ENCODE results near the gene PEX5L. TPM values are rescaled to one million over a fixed set of nuclear protein-coding genes. Genes with fewer than 3 reads are reported as not detected.

Gene PEX5L
- total and polyA plus RNA-seq, 2 donors (not counting 1 experiment from before 2014, with no cell fraction given), result 0.52 to 5.9 TPM

GRCh38 chr3:179942553-179943075 lies 94.1 kb downstream of the PEX5L start:
- Histone ChIP-seq H3K4me2 (ENCODE audit: extremely low read depth, insufficient read depth, low read length) (peak overlapping the region; percentile 83), H3K27me3 (ENCODE audit: control insufficient read depth, insufficient read depth, low read length) (no peaks in the 10 kb centered on the region), H3K79me2 (ENCODE audit: control insufficient read depth, insufficient read depth, low read length) (no peaks in the 10 kb centered on the region), H3K9ac (ENCODE audit: insufficient read depth, low read length) (no peak overlapping the region), H3K27ac (ENCODE audit: insufficient read depth, low read length) (no peak overlapping the region), H3K9me3 (ENCODE audit: control insufficient read depth, insufficient read depth, low read depth, low read length) (no peaks in the 10 kb centered on the region), H4K20me1 (ENCODE audit: control insufficient read depth, extremely low read depth, insufficient read depth, low read length) (no peaks in the 10 kb centered on the region), H3K4me3 (replicated peaks in 1 of 4; ENCODE audit: control extremely low read depth in 1 of 4, insufficient read depth in 1 of 4, low read depth in 3 of 4, low read length in 4 of 4) (peak overlapping the region in 3 of 4 experiments; percentile 32 to 60 (median 37)), H3K4me1 (ENCODE audit: control insufficient read depth, extremely low read depth, insufficient read depth, low read length) (no peaks in the 10 kb centered on the region), H3K36me3 (ENCODE audit: control insufficient read depth, insufficient read depth, low read length) (no peaks in the 10 kb centered on the region), H2AFZ (ENCODE audit: low read length) (peak overlapping the region; percentile 83)
- TF ChIP-seq CTCF (conservative IDR thresholded peaks at IDR 0.05 in 1 of 2, IDR thresholded peaks at IDR 0.05 in 1 of 2; ENCODE audit: low read depth in 1 of 2, low read length in 2 of 2) (no peak), EZH2 (IDR thresholded peaks at IDR 0.05; ENCODE audit: low read length, missing control alignments) (no peak)
- no peak for DNase-seq (ENCODE audit: low read depth in 2 of 2)

DNA sequence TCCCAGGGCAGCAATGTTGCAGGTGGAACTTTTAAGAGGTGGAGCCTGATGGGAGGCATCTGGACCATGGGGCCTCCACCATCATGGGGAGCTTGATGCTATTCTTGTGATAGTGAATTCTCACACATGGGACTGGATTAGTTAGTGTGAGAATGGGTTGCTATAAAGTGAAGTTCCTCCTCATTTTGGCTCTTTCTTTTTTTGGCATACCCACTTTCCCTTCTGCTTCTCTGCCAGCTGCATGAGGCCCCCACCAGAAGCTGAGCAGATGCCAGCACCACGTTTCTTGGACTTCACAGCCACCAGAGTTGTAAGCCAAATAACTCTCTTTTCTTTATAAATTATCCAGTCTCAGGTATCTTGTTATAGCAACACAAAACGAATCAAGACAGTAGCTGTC lies 101.0 kb downstream of the PEX5L start:
- TF ChIP-seq CTCF (conservative IDR thresholded peaks at IDR 0.05 in 1 of 2, IDR thresholded peaks at IDR 0.05 in 1 of 2; ENCODE audit: low read depth in 1 of 2, low read length in 2 of 2) (no peak), EZH2 (IDR thresholded peaks at IDR 0.05; ENCODE audit: low read length, missing control alignments) (no peak)
- no peaks in the 10 kb centered on the region for H3K79me2 ChIP-seq (ENCODE audit: control insufficient read depth, insufficient read depth, low read length)
- H3K4me3 ChIP-seq (replicated peaks in 1 of 4; ENCODE audit: control extremely low read depth in 1 of 4, insufficient read depth in 1 of 4, low read depth in 3 of 4, low read length in 4 of 4), result no peak overlapping the region
- no peaks in the 10 kb centered on the region for H3K27me3 ChIP-seq (ENCODE audit: control insufficient read depth, insufficient read depth, low read length)
- H3K27ac ChIP-seq (ENCODE audit: insufficient read depth, low read length), result no peak overlapping the region
- no peak overlapping the region for H2AFZ ChIP-seq (ENCODE audit: low read length)
- H3K4me2 ChIP-seq (ENCODE audit: extremely low read depth, insufficient read depth, low read length), result no peak overlapping the region
- H3K9ac ChIP-seq (ENCODE audit: insufficient read depth, low read length), result no peak overlapping the region
- no peak for DNase-seq (ENCODE audit: low read depth in 2 of 2)
- no peaks in the 10 kb centered on the region for H3K36me3 ChIP-seq (ENCODE audit: control insufficient read depth, insufficient read depth, low read length)
- no peaks in the 10 kb centered on the region for H4K20me1 ChIP-seq (ENCODE audit: control insufficient read depth, extremely low read depth, insufficient read depth, low read length)
- H3K4me1 ChIP-seq (ENCODE audit: control insufficient read depth, extremely low read depth, insufficient read depth, low read length), result no peaks in the 10 kb centered on the region
- no peaks in the 10 kb centered on the region for H3K9me3 ChIP-seq (ENCODE audit: control insufficient read depth, insufficient read depth, low read depth, low read length)

GRCh38 chr3:179933914-179934313 lies 102.8 kb downstream of the PEX5L start:
- no peaks in the 10 kb centered on the region for H3K4me1 ChIP-seq (ENCODE audit: control insufficient read depth, extremely low read depth, insufficient read depth, low read length)
- H2AFZ ChIP-seq (ENCODE audit: low read length), result no peak overlapping the region
- H3K36me3 ChIP-seq (ENCODE audit: control insufficient read depth, insufficient read depth, low read length), result no peaks in the 10 kb centered on the region
- H3K4me2 ChIP-seq (ENCODE audit: extremely low read depth, insufficient read depth, low read length), result no peak overlapping the region
- no peaks in the 10 kb centered on the region for H4K20me1 ChIP-seq (ENCODE audit: control insufficient read depth, extremely low read depth, insufficient read depth, low read length)
- H3K27ac ChIP-seq (ENCODE audit: insufficient read depth, low read length), result no peak overlapping the region
- H3K9ac ChIP-seq (ENCODE audit: insufficient read depth, low read length), result no peak overlapping the region
- H3K4me3 ChIP-seq (replicated peaks in 1 of 4; ENCODE audit: control extremely low read depth in 1 of 4, insufficient read depth in 1 of 4, low read depth in 3 of 4, low read length in 4 of 4), result no peak overlapping the region
- DNase-seq (ENCODE audit: low read depth in 2 of 2), result no peak
- no peaks in the 10 kb centered on the region for H3K79me2 ChIP-seq (ENCODE audit: control insufficient read depth, insufficient read depth, low read length)
- H3K9me3 ChIP-seq (ENCODE audit: control insufficient read depth, insufficient read depth, low read depth, low read length), result no peaks in the 10 kb centered on the region
- H3K27me3 ChIP-seq (ENCODE audit: control insufficient read depth, insufficient read depth, low read length), result no peaks in the 10 kb centered on the region
- no peak for TF ChIP-seq CTCF (conservative IDR thresholded peaks at IDR 0.05 in 1 of 2, IDR thresholded peaks at IDR 0.05 in 1 of 2; ENCODE audit: low read depth in 1 of 2, low read length in 2 of 2)
- TF ChIP-seq EZH2 (IDR thresholded peaks at IDR 0.05; ENCODE audit: low read length, missing control alignments), result no peak

Data from fibroblast of lung (primary cell).